Measurements from ENCODE around the gene RFFL. TPM values are rescaled to one million over a fixed set of nuclear protein-coding genes. Genes with fewer than 3 reads are reported as not detected.

The RFFL gene
- total and polyA plus RNA-seq, 9 of the 15 experiments (the other 6 are each of a cell fraction or from before 2014, with no cell fraction given): 3.4 to 18.1 (median 12.8) TPM

GRCh38 chr17:35051183-35051578 lies 12.3 kb downstream of the RFFL start (continued):
- TF ChIP-seq LEF1 (IDR thresholded peaks at IDR 0.05) (no peak), GTF2B (IDR thresholded peaks at IDR 0.05; ENCODE audit: extremely low read depth, insufficient read length) (no peak), CHD7 (IDR thresholded peaks at IDR 0.05; ENCODE audit: low read depth, low read length) (no peak), SMARCA5 (IDR thresholded peaks at IDR 0.05) (no peak), DACH1 (IDR thresholded peaks at IDR 0.05; ENCODE audit: partially characterized antibody) (no peak), SMARCA4 (IDR thresholded peaks at IDR 0.05) (peak; percentile 74), KLF6 (CRISPR knock-in tag; IDR thresholded peaks at IDR 0.05; ENCODE audit: borderline replicate concordance) (no peak), MIER1 (IDR thresholded peaks at IDR 0.05; ENCODE audit: low read depth) (no peak), CBFA2T3 (IDR thresholded peaks at IDR 0.05) (no peak), PHF20 (IDR thresholded peaks at IDR 0.05; ENCODE audit: partially characterized antibody) (no peak), ZNF639 (CRISPR knock-in tag; conservative IDR thresholded peaks at IDR 0.05 in 1 of 2, IDR thresholded peaks at IDR 0.05 in 1 of 2) (0 out of 4 replicates have a peak, but pooled peaks of 1 of the 2 experiments have one; percentile 33), HMGXB4 (CRISPR knock-in tag; IDR thresholded peaks at IDR 0.05) (no peak)
- TF ChIP-seq, protein P1, sequence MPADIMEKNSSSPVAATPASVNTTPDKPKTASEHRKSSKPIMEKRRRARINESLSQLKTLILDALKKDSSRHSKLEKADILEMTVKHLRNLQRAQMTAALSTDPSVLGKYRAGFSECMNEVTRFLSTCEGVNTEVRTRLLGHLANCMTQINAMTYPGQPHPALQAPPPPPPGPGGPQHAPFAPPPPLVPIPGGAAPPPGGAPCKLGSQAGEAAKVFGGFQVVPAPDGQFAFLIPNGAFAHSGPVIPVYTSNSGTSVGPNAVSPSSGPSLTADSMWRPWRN (IDR thresholded peaks at IDR 0.05; ENCODE audit: low read depth): no peak

All from K562 (cell line).